HCT116 (cell line): Measurements from ENCODE around the gene AGBL1. TPM values are rescaled to one million over a fixed set of nuclear protein-coding genes. Genes with fewer than 3 reads are reported as not detected.

Experiments
- ATAC-seq: fragments of 200-7000 bp; cut with Tn5 transposase; 2 replicates; pipeline ENCODE4 v1.9.1; 2020; ENCODE audit warnings: mild to moderate bottlenecking, moderate library complexity
- BruUV-seq: library from RNA; stranded (reverse); fragments of 400-500 nt; replicated peaks from 2 replicates; lab custom pipeline; 2021; lab: Mats Ljungman, UMichigan
- CTCF ChIA-PET: fragments of 300-600 bp; sonication (Branson Sonifier 250); formaldehyde crosslinking; loops from one replicate; lab custom pipeline; 2021; ENCODE audit warnings: antibody characterized with exemption; lab: Charles Lee
- POLR2A ChIA-PET: fragments of 300-600, 350-600 bp; sonication (Branson Sonifier 250); formaldehyde crosslinking; loops from one replicate; lab custom pipeline; 2021; ENCODE audit warnings: antibody characterized with exemption; lab: Charles Lee
- RAD21 ChIA-PET, 2 experiments: fragments of 300-600 bp; sonication (Branson Sonifier 250); formaldehyde crosslinking; loops; one replicate each; lab custom pipeline; 2023; ENCODE audit warnings: low total read pairs in 2 of 2; ENCODE audit not compliant: uncharacterized antibody in 2 of 2, unreplicated experiment in 2 of 2, low non-redundant PET in 1 of 2; lab: Charles Lee
- DNase-seq: peaks from one replicate; pipeline ENCODE4 v3.0.0-alpha.2; 2010; ENCODE audit warnings: low read depth, low spot score
- H2AFZ ChIP-seq: fragments of 200-600 bp; shearing (Covaris generic), sonication (generic); 2 replicates; pipeline ENCODE4 v1.6.1; 2017; ENCODE audit warnings: low read depth, mixed run types, mixed read lengths, antibody characterized with exemption, low read length; ENCODE audit not compliant: poor library complexity, severe bottlenecking
- H3K27ac ChIP-seq: 2 replicates; pipeline ENCODE4 v1.5.1; 2012; ENCODE audit warnings: low read depth, low read length
- H3K27me3 ChIP-seq: fragments of 200-600 bp; sonication (generic); 2 replicates; pipeline ENCODE4 v1.6.1; 2016; ENCODE audit warnings: mixed run types, low read length, mixed read lengths; ENCODE audit not compliant: insufficient read depth
- H3K36me3 ChIP-seq, 2 experiments: fragments of 200-500 bp in 1 of 2; fragments of 200-600 bp in 1 of 2; sonication (Bioruptor generic) in 1 of 2; sonication (generic) in 1 of 2; 2 replicates each; pipeline versions ENCODE4 v1.5.1 to v1.6.1; 2014 to 2016; ENCODE audit warnings: low read length in 2 of 2, inconsistent platforms in 1 of 2, mixed read lengths in 1 of 2, mixed run types in 1 of 2; ENCODE audit not compliant: insufficient read depth in 2 of 2, control insufficient read depth in 1 of 2
- H3K4me1 ChIP-seq, 2 experiments: fragments of 200-600 bp in 1 of 2; sonication (generic) in 1 of 2; 2 replicates each; pipeline versions ENCODE4 v1.5.1 to v1.6.1; 2012 to 2017; ENCODE audit warnings: low read length in 2 of 2, inconsistent platforms in 1 of 2, mild to moderate bottlenecking in 1 of 2, mixed read lengths in 1 of 2, mixed run types in 1 of 2, moderate library complexity in 1 of 2; ENCODE audit not compliant: insufficient read depth in 2 of 2, control insufficient read depth in 1 of 2
- H3K4me2 ChIP-seq: fragments of 200-600 bp; sonication (generic); 2 replicates; pipeline ENCODE4 v1.6.1; 2017; ENCODE audit warnings: mixed run types, low read length, mixed read lengths
- H3K4me3 ChIP-seq, 2 experiments: fragments of 200-600 bp in 1 of 2; sonication (generic) in 1 of 2; replicated peaks in 1 of 2; 2 replicates each; pipeline ENCODE4 v1.5.1; 2011 to 2016; ENCODE audit warnings: low read length in 2 of 2, control low read depth in 1 of 2, low read depth in 1 of 2, mild to moderate bottlenecking in 1 of 2, mixed read lengths in 1 of 2, mixed run types in 1 of 2
- H3K79me2 ChIP-seq: fragments of 200-600 bp; sonication (generic); 2 replicates; pipeline ENCODE4 v1.6.1; 2017; ENCODE audit warnings: mild to moderate bottlenecking, mixed run types, low read length, moderate library complexity, mixed read lengths; ENCODE audit not compliant: insufficient read depth
- H3K9ac ChIP-seq: fragments of 200-600 bp; sonication (generic); 2 replicates; pipeline ENCODE4 v1.6.1; 2016; ENCODE audit warnings: low read length, mixed read lengths
- H3K9me2 ChIP-seq: fragments of 200-600 bp; sonication (generic), shearing (Covaris generic); 2 replicates; pipeline ENCODE4 v1.6.1; 2017; ENCODE audit warnings: mixed run types, mild to moderate bottlenecking, moderate library complexity; ENCODE audit not compliant: insufficient read depth
- H3K9me3 ChIP-seq, 2 experiments: fragments of 200-500 bp in 1 of 2; fragments of 200-600 bp in 1 of 2; sonication (Bioruptor generic) in 1 of 2; sonication (generic) in 1 of 2; 2 replicates each; pipeline ENCODE4 v1.6.1; 2014 to 2017; ENCODE audit warnings: low read length in 2 of 2, mixed read lengths in 2 of 2, inconsistent platforms in 1 of 2, low read depth in 1 of 2, mild to moderate bottlenecking in 1 of 2, mixed run types in 1 of 2, moderate library complexity in 1 of 2; ENCODE audit not compliant: control insufficient read depth in 1 of 2, insufficient read depth in 1 of 2
- H4K20me1 ChIP-seq: fragments of 200-600 bp; sonication (generic), shearing (Covaris generic); 2 replicates; pipeline ENCODE4 v1.6.1; 2017; ENCODE audit warnings: mixed run types, mild to moderate bottlenecking, moderate library complexity; ENCODE audit not compliant: insufficient read depth
- CEBPB ChIP-seq: IDR thresholded peaks from 2 replicates; pipeline ENCODE4 v1.6.1; 2012; ENCODE audit warnings: low read depth
- EGR1 ChIP-seq: IDR thresholded peaks from 2 replicates; pipeline ENCODE4 v1.6.1; 2012; ENCODE audit warnings: low read depth
- ELF1 ChIP-seq: IDR thresholded peaks from 2 replicates; pipeline ENCODE4 v1.6.1; 2012; ENCODE audit warnings: low read depth, borderline replicate concordance
- EZH2 ChIP-seq: fragments of 200-600 bp; sonication (generic); IDR thresholded peaks from 2 replicates; pipeline ENCODE4 v1.6.1; 2017; ENCODE audit warnings: antibody characterized with exemption, mixed run types
- EZH2phosphoT487 ChIP-seq: fragments of 200-600 bp; IDR thresholded peaks from 2 replicates; pipeline ENCODE4 v1.6.1; 2018; ENCODE audit warnings: antibody characterized with exemption, borderline replicate concordance
- FOSL1 ChIP-seq: IDR thresholded peaks from 2 replicates; pipeline ENCODE4 v1.6.1; 2012; ENCODE audit warnings: low read depth
- JUND ChIP-seq: IDR thresholded peaks from 2 replicates; pipeline ENCODE4 v1.6.1; 2012
- MAX ChIP-seq: IDR thresholded peaks from 2 replicates; pipeline ENCODE4 v1.6.1; 2012
- POLR2A ChIP-seq: IDR thresholded peaks from 2 replicates; pipeline ENCODE4 v1.7.0; 2011; ENCODE audit warnings: borderline replicate concordance; ENCODE audit not compliant: insufficient read depth, insufficient read length; ENCODE audit errors: extremely low read depth
- POLR2AphosphoS5 ChIP-seq: IDR thresholded peaks from 2 replicates; pipeline ENCODE4 v1.6.1; 2011; ENCODE audit warnings: mild to moderate bottlenecking, low read depth, low read length, moderate library complexity
- RAD21 ChIP-seq: IDR thresholded peaks from 2 replicates; pipeline ENCODE4 v1.6.1; 2012; ENCODE audit warnings: low read depth, mild to moderate bottlenecking
- SIN3A ChIP-seq: IDR thresholded peaks from 2 replicates; pipeline ENCODE4 v1.6.1; 2012; ENCODE audit warnings: low read depth
- SP1 ChIP-seq: IDR thresholded peaks from 2 replicates; pipeline ENCODE4 v1.6.1; 2012; ENCODE audit warnings: low read depth
- SRF ChIP-seq: IDR thresholded peaks from 2 replicates; pipeline ENCODE4 v1.6.1; 2012; ENCODE audit warnings: low read depth
- TCF7L2 ChIP-seq: IDR thresholded peaks from 2 replicates; pipeline ENCODE4 v1.7.0; 2011; ENCODE audit warnings: borderline replicate concordance, inconsistent platforms; ENCODE audit not compliant: insufficient read depth, insufficient read length; ENCODE audit errors: extremely low read depth
- YY1 ChIP-seq: IDR thresholded peaks from 2 replicates; pipeline ENCODE4 v1.6.1; 2011; ENCODE audit warnings: low read length, low read depth, moderate library complexity, mild to moderate bottlenecking; ENCODE audit not compliant: insufficient replicate concordance; ENCODE audit errors: extremely low read depth
- ZFX ChIP-seq: fragments of 450-650 bp; IDR thresholded peaks from 2 replicates; pipeline ENCODE4 v1.6.1; 2017
- ZNF274 ChIP-seq: fragments of 200-500 bp; sonication (Bioruptor generic); IDR thresholded peaks from 2 replicates; pipeline ENCODE4 v1.6.1; 2014; ENCODE audit warnings: mild to moderate bottlenecking, low read depth, low read length, inconsistent platforms
- intact Hi-C: fragments of 100-400 bp; cut with micrococcal nuclease; formaldehyde crosslinking; loops from 2 replicates; pipeline ENCODE4 v1.10.0; 2022
- total RNA-seq: library from RNA; stranded (reverse); gene quantifications from one replicate; pipeline ENCODE4 v1.2.1, GENCODE V29; 2021; ENCODE audit not compliant: unreplicated experiment
- TF ChIP-seq, protein P1 (sequence below): IDR thresholded peaks from 2 replicates; pipeline ENCODE4 v1.6.1; 2012; ENCODE audit warnings: low read depth
- TF ChIP-seq, protein P2 (sequence below), 3 experiments: fragments of 200-600 bp in 1 of 3; sonication (generic) in 1 of 3; IDR thresholded peaks in 2 of 3; conservative IDR thresholded peaks in 1 of 3; 2 replicates each; pipeline ENCODE4 v1.5.1; 2012 to 2017; ENCODE audit warnings: low read depth in 2 of 3, low read length in 2 of 3, antibody characterized with exemption in 1 of 3, borderline replicate concordance in 1 of 3, control low read depth in 1 of 3, mild to moderate bottlenecking in 1 of 3, mixed read lengths in 1 of 3, mixed run types in 1 of 3, moderate library complexity in 1 of 3; ENCODE audit not compliant: insufficient read depth in 1 of 3

AGBL1 gene
- total RNA-seq, 1 experiment from 2014 or later: not detected

DNA sequence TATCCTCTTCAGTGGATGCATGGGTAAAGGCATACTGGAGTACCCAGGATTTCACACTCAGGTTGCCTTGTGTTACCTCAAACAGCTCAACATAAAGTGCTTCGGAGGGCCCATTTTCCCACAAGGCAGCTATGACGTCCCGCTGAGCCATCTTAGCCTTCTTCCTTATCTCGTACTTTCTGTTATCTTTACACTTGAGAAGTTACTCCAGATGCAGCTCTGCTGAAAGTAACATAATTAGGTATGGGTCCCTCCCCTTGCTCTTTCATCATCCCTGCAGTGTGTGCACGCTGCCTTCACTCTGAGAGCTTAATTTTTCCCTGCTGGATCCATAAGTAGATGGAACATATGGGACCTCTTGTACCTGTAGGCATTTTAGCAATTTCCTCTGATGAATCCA, 410.3 kb downstream of the AGBL1 start:
- DNase-seq (no peak), ATAC-seq (no peak)
- Histone ChIP-seq H4K20me1 (no peaks in the 10 kb centered on the region), H2AFZ (no peak overlapping the region), H3K36me3 (no peaks in the 10 kb centered on the region), H3K9me2 (no peaks in the 10 kb centered on the region), H3K4me2 (no peak overlapping the region), H3K9ac (no peak overlapping the region), H3K79me2 (no peaks in the 10 kb centered on the region), H3K9me3 (peaks cover 0 to 16% of the 10 kb centered on the region in 2 experiments; a peak in 2 of 4 replicates), H3K27ac (no peak overlapping the region), H3K27me3 (no peaks in the 10 kb centered on the region), H3K4me3 (no peak overlapping the region), H3K4me1 (no peaks in the 10 kb centered on the region)
- POLR2A ChIA-PET: no interaction called here
- CTCF ChIA-PET: no interaction called here
- RAD21 ChIA-PET: no interaction called here
- intact Hi-C loops: no loop called here
- TF ChIP-seq JUND (no peak), TCF7L2 (no peak), FOSL1 (no peak), SIN3A (no peak), CEBPB (no peak), POLR2AphosphoS5 (no peak), YY1 (no peak), ZFX (no peak), POLR2A (no peak), EGR1 (no peak), RAD21 (no peak), SRF (no peak), EZH2phosphoT487 (no peak), EZH2 (no peak), ZNF274 (no peak), ELF1 (no peak), MAX (no peak), SP1 (no peak)
- TF ChIP-seq, protein P1, sequence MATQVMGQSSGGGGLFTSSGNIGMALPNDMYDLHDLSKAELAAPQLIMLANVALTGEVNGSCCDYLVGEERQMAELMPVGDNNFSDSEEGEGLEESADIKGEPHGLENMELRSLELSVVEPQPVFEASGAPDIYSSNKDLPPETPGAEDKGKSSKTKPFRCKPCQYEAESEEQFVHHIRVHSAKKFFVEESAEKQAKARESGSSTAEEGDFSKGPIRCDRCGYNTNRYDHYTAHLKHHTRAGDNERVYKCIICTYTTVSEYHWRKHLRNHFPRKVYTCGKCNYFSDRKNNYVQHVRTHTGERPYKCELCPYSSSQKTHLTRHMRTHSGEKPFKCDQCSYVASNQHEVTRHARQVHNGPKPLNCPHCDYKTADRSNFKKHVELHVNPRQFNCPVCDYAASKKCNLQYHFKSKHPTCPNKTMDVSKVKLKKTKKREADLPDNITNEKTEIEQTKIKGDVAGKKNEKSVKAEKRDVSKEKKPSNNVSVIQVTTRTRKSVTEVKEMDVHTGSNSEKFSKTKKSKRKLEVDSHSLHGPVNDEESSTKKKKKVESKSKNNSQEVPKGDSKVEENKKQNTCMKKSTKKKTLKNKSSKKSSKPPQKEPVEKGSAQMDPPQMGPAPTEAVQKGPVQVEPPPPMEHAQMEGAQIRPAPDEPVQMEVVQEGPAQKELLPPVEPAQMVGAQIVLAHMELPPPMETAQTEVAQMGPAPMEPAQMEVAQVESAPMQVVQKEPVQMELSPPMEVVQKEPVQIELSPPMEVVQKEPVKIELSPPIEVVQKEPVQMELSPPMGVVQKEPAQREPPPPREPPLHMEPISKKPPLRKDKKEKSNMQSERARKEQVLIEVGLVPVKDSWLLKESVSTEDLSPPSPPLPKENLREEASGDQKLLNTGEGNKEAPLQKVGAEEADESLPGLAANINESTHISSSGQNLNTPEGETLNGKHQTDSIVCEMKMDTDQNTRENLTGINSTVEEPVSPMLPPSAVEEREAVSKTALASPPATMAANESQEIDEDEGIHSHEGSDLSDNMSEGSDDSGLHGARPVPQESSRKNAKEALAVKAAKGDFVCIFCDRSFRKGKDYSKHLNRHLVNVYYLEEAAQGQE: no peak
- TF ChIP-seq, protein P2, sequence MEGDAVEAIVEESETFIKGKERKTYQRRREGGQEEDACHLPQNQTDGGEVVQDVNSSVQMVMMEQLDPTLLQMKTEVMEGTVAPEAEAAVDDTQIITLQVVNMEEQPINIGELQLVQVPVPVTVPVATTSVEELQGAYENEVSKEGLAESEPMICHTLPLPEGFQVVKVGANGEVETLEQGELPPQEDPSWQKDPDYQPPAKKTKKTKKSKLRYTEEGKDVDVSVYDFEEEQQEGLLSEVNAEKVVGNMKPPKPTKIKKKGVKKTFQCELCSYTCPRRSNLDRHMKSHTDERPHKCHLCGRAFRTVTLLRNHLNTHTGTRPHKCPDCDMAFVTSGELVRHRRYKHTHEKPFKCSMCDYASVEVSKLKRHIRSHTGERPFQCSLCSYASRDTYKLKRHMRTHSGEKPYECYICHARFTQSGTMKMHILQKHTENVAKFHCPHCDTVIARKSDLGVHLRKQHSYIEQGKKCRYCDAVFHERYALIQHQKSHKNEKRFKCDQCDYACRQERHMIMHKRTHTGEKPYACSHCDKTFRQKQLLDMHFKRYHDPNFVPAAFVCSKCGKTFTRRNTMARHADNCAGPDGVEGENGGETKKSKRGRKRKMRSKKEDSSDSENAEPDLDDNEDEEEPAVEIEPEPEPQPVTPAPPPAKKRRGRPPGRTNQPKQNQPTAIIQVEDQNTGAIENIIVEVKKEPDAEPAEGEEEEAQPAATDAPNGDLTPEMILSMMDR (IDR thresholded peaks at IDR 0.05 in 2 of 3, conservative IDR thresholded peaks at IDR 0.05 in 1 of 3; ENCODE audit: borderline replicate concordance in 1 of 3, insufficient read depth in 1 of 3, low read depth in 2 of 3, low read length in 2 of 3): no peak
- BruUV-seq: no TSS peak
